ENCODE measurements around the gene UACA.

The UACA gene

GRCh38 chr15:70651303-70651845 is 112.0 kb downstream of the UACA start:
- DNase-seq = no peak

GRCh38 chr15:70650567-70651302 is 112.6 kb downstream of the UACA start:
- DNase-seq = no peak

GRCh38 chr15:70647396-70647795 is 116.0 kb downstream of the UACA start:
- DNase-seq = no peak

- no peak for DNase-seq
These were observed 117.2 kb downstream of the UACA start for GRCh38 chr15:70646169-70646568.

- DNase-seq = no peak
These were observed 119.6 kb downstream of the UACA start for GRCh38 chr15:70643783-70644125.

- DNase-seq = no peak
These were observed 120.1 kb downstream of the UACA start for GRCh38 chr15:70643106-70643782.

- DNase-seq = peak; percentile 41
These were observed 126.7 kb downstream of the UACA start for GRCh38 chr15:70636540-70637165.

- no peak for DNase-seq
These were observed 127.5 kb downstream of the UACA start for GRCh38 chr15:70635895-70636294.

- DNase-seq = no peak
These were observed 129.4 kb downstream of the UACA start for GRCh38 chr15:70633991-70634390.

- DNase-seq = peak; percentile 39
These were observed 130.1 kb downstream of the UACA start for GRCh38 chr15:70633103-70633831.

- DNase-seq = no peak
These were observed 130.8 kb downstream of the UACA start for GRCh38 chr15:70632491-70633102.

GRCh38 chr15:70632079-70632478 is 131.3 kb downstream of the UACA start:
- DNase-seq = no peak

GRCh38 chr15:70629735-70630273 is 133.6 kb downstream of the UACA start:
- DNase-seq = no peak

GRCh38 chr15:70628549-70628896 is 134.8 kb downstream of the UACA start:
- no peak for DNase-seq

GRCh38 chr15:70627734-70628548 is 135.4 kb downstream of the UACA start:
- peak; percentile 31 for DNase-seq

- no peak for DNase-seq
These were observed 136.0 kb downstream of the UACA start for GRCh38 chr15:70627322-70627721.

GRCh38 chr15:70625438-70625837 is 137.9 kb downstream of the UACA start:
- no peak for DNase-seq

GRCh38 chr15:70625011-70625410 is 138.3 kb downstream of the UACA start:
- DNase-seq = no peak

GRCh38 chr15:70618929-70619328 is 144.4 kb downstream of the UACA start:
- no peak for DNase-seq

- DNase-seq = no peak
These were observed 145.5 kb downstream of the UACA start for GRCh38 chr15:70617911-70618287.

- DNase-seq = no peak
These were observed 146.1 kb downstream of the UACA start for GRCh38 chr15:70617076-70617910.
